WTC11 (cell line): ENCODE measurements around the gene CPNE6.

Experiments
- CTCF ChIP-seq: fragments of 200-600 bp; IDR thresholded peaks from 2 replicates; pipeline ENCODE4 v1.8.0; 2022; ENCODE audit warnings: antibody characterized with exemption
- E2F4 ChIP-seq: sonication (generic); formaldehyde crosslinking; IDR thresholded peaks from 2 replicates; pipeline ENCODE4 v1.8.1; 2022; ENCODE audit warnings: low read depth, mild to moderate bottlenecking, moderate library complexity, missing genetic modification reagents, borderline replicate concordance
- HMGA2 ChIP-seq: fragments of 250-450 bp; sonication (Bioruptor Pico); IDR thresholded peaks from 2 replicates; pipeline ENCODE4 v1.4.0; 2021; ENCODE audit warnings: mild to moderate bottlenecking, moderate library complexity
- MAX ChIP-seq: sonication (generic); formaldehyde crosslinking; IDR thresholded peaks from 2 replicates; pipeline ENCODE4 v1.8.0; 2022; ENCODE audit warnings: mild to moderate bottlenecking, missing genetic modification reagents
- MYBL2 ChIP-seq: sonication (generic); formaldehyde crosslinking; IDR thresholded peaks from 2 replicates; pipeline ENCODE4 v1.8.1; 2023; ENCODE audit warnings: mild to moderate bottlenecking, moderate library complexity, missing genetic modification reagents
- TCF7 ChIP-seq: sonication (generic); formaldehyde crosslinking; IDR thresholded peaks from 2 replicates; pipeline ENCODE4 v1.8.0; 2022; ENCODE audit warnings: mild to moderate bottlenecking, low read depth, missing genetic modification reagents, moderate library complexity
- TEAD4 ChIP-seq: sonication (generic); formaldehyde crosslinking; IDR thresholded peaks from 2 replicates; pipeline ENCODE4 v1.8.0; 2022; ENCODE audit warnings: mild to moderate bottlenecking, missing genetic modification reagents
- ZNF121 ChIP-seq: sonication (generic); formaldehyde crosslinking; IDR thresholded peaks from 2 replicates; pipeline ENCODE4 v1.8.0; 2023; ENCODE audit warnings: missing genetic modification reagents
- ZNF416 ChIP-seq: fragments of 250-450 bp; sonication (Bioruptor Pico); IDR thresholded peaks from 2 replicates; pipeline ENCODE4 v1.9.0; 2021; ENCODE audit warnings: mild to moderate bottlenecking, inconsistent platforms
- ZNF423 ChIP-seq: fragments of 250-450 bp; sonication (Bioruptor Pico); IDR thresholded peaks from 2 replicates; pipeline ENCODE4 v2.1.2; 2022; ENCODE audit warnings: mild to moderate bottlenecking, moderate library complexity

- TF ChIP-seq E2F4 (CRISPR knock-in tag) (no peak), TCF7 (CRISPR knock-in tag) (no peak), CTCF (no peak), HMGA2 (no peak), ZNF416 (no peak), ZNF121 (CRISPR knock-in tag) (no peak), TEAD4 (CRISPR knock-in tag) (no peak), ZNF423 (CRISPR knock-in tag) (no peak), MAX (no peak), MYBL2 (CRISPR knock-in tag) (no peak)
These were observed 22.0 kb downstream of the CPNE6 start for GRCh38 chr14:24093207-24093900.
